HepG2 (cell line): ENCODE results near the gene SLBP. TPM values are rescaled to one million over a fixed set of nuclear protein-coding genes. Genes with fewer than 3 reads are reported as not detected.
A peak's percentile ranks its signal among the peaks of the same experiment; 100 is the strongest.

Experiments used
- AFF4 ChIP-seq: sonication (generic); formaldehyde crosslinking; IDR thresholded peaks from 2 replicates; pipeline ENCODE4 v1.4.0; 2020; ENCODE audit warnings: missing genetic modification reagents
- ATF3 ChIP-seq: sonication (generic); formaldehyde crosslinking; IDR thresholded peaks from 2 replicates; pipeline ENCODE4 v1.4.0; 2020; ENCODE audit warnings: missing genetic modification reagents
- CEBPB ChIP-seq: IDR thresholded peaks from 2 replicates; pipeline ENCODE4 v1.6.1; 2011; ENCODE audit warnings: low read depth, low read length, improper control_type of control experiment, borderline replicate concordance
- CREM ChIP-seq, 2 experiments: sonication (generic) in 1 of 2; formaldehyde crosslinking in 1 of 2; IDR thresholded peaks; 2 replicates each; pipeline versions ENCODE4 v1.4.0 to v1.6.1; 2016 to 2020; ENCODE audit warnings: antibody characterized with exemption in 1 of 2, mild to moderate bottlenecking in 1 of 2, missing genetic modification reagents in 1 of 2
- SNAPC4 ChIP-seq: sonication (generic); formaldehyde crosslinking; IDR thresholded peaks from 2 replicates; pipeline ENCODE4 v1.4.0; 2020; ENCODE audit warnings: mild to moderate bottlenecking, missing genetic modification reagents
- TAF15 ChIP-seq: fragments of 200-400 bp; formaldehyde crosslinking; IDR thresholded peaks from one replicate; pipeline ENCODE4 v1.6.1; 2018; ENCODE audit warnings: mild to moderate bottlenecking, low read depth, low read length; ENCODE audit not compliant: poor library complexity, severe bottlenecking
- TCF12 ChIP-seq, 2 experiments: fragments of 450-650 bp in 1 of 2; sonication (generic) in 1 of 2; formaldehyde crosslinking in 1 of 2; IDR thresholded peaks; 2 replicates each; pipeline versions ENCODE4 v1.6.1 to v1.8.0; 2017 to 2022; ENCODE audit warnings: antibody characterized with exemption in 1 of 2, mild to moderate bottlenecking in 1 of 2, missing genetic modification reagents in 1 of 2, moderate library complexity in 1 of 2
- WIZ ChIP-seq: sonication (generic); formaldehyde crosslinking; IDR thresholded peaks from 2 replicates; pipeline ENCODE4 v1.5.1; 2020; ENCODE audit warnings: mild to moderate bottlenecking, missing genetic modification reagents
- ZBTB3 ChIP-seq: sonication (generic); formaldehyde crosslinking; IDR thresholded peaks from 2 replicates; pipeline ENCODE4 v1.4.0; 2020; ENCODE audit warnings: low read depth, mild to moderate bottlenecking, moderate library complexity, missing genetic modification reagents, borderline replicate concordance
- ZC3H4 ChIP-seq: sonication (generic); formaldehyde crosslinking; IDR thresholded peaks from 2 replicates; pipeline ENCODE4 v1.4.0; 2020; ENCODE audit warnings: missing genetic modification reagents, borderline replicate concordance
- ZNF276 ChIP-seq: sonication (generic); formaldehyde crosslinking; IDR thresholded peaks from 2 replicates; pipeline ENCODE4 v1.4.0; 2020; ENCODE audit warnings: mild to moderate bottlenecking, low read depth, missing genetic modification reagents
- ZNF331 ChIP-seq: sonication (generic); formaldehyde crosslinking; IDR thresholded peaks from 2 replicates; pipeline ENCODE4 v1.4.0; 2020; ENCODE audit warnings: missing genetic modification reagents
- ZNF580 ChIP-seq: IDR thresholded peaks from 2 replicates; pipeline ENCODE4 v1.6.1; 2016; ENCODE audit warnings: low read depth, borderline replicate concordance
- ZNF678 ChIP-seq: sonication (generic); formaldehyde crosslinking; IDR thresholded peaks from 2 replicates; pipeline ENCODE4 v1.4.0; 2020; ENCODE audit warnings: mild to moderate bottlenecking, missing genetic modification reagents
- ZNF781 ChIP-seq: sonication (generic); formaldehyde crosslinking; IDR thresholded peaks from 2 replicates; pipeline ENCODE4 v1.5.1; 2020; ENCODE audit warnings: borderline replicate concordance, mild to moderate bottlenecking, missing genetic modification reagents; ENCODE audit errors: not compliant biosample characterization
- ZNF883 ChIP-seq: sonication (generic); formaldehyde crosslinking; IDR thresholded peaks from 2 replicates; pipeline ENCODE4 v1.5.1; 2020; ENCODE audit warnings: mild to moderate bottlenecking, missing genetic modification reagents; ENCODE audit errors: not compliant biosample characterization
- polyA plus RNA-seq, 8 experiments: library from polyadenylated mRNA; depleted of rRNA in 3 of 8; stranded (reverse) in 7 of 8; unstranded in 1 of 8; fragments of >200 nt; fragmentation: Illumina TruSeq in 4 of 8; extraction: Trizol in 4 of 8; gene quantifications; 2 replicates each; pipeline versions ENCODE4 v1.2.1 to v1.2.3, GENCODE V29; 2011 to 2016; ENCODE audit warnings: low read depth in 4 of 8, missing spikeins in 1 of 8, mixed read lengths in 1 of 8; ENCODE audit not compliant: insufficient read depth in 1 of 8
- total RNA-seq, 5 experiments: library from RNA; depleted of rRNA; stranded (reverse); fragments of >200 nt; fragmentation: Illumina TruSeq; extraction: Trizol; gene quantifications; 2 replicates each; pipeline ENCODE4 v1.2.3, GENCODE V29; 2016; ENCODE audit warnings: low read depth in 1 of 5

Gene SLBP
- total and polyA plus RNA-seq, 2 of the 13 experiments (the other 11 are each of a cell fraction or from before 2014, with no cell fraction given), result 43.9 to 104 TPM

- TF ChIP-seq AFF4 (no peak), ZNF883 (CRISPR knock-in tag) (no peak), TCF12 (IDR thresholded peaks at IDR 0.05) (no peak), TCF12 (CRISPR knock-in tag; IDR thresholded peaks at IDR 0.05) (0 out of 2 replicates have a peak, but pooled peaks have one; percentile 35), SNAPC4 (peak; percentile 72), CREM (IDR thresholded peaks at IDR 0.05) (no peak), CREM (CRISPR knock-in tag; IDR thresholded peaks at IDR 0.05) (no peak), ZNF276 (CRISPR knock-in tag) (peak; percentile 67; the same call in 1 of the 2 replicates), ZNF678 (CRISPR knock-in tag) (peak; percentile 78; the same call in 1 of the 2 replicates), ZNF781 (CRISPR knock-in tag) (peak; percentile 83), ATF3 (CRISPR knock-in tag) (no peak), ZBTB3 (CRISPR knock-in tag) (peak; percentile 17; the same call in 1 of the 2 replicates), ZNF331 (CRISPR knock-in tag) (peak; percentile 32; the same call in 1 of the 2 replicates), WIZ (CRISPR knock-in tag) (no peak; the same call in 1 of the 2 replicates), ZNF580 (CRISPR knock-in tag) (no peak), TAF15 (peak; percentile 77), ZC3H4 (no peak), CEBPB (no peak)
These were observed 34.9 kb upstream of the SLBP start (continued) for GRCh38 chr4:1746919-1747602.
